GM19468 (cell line): ENCODE measurements around the gene ANKRD44.
"Not testable (repeated sequence)": the region's sequence is repeated elsewhere in the genome, so short reads cannot be mapped to it uniquely, and the experiment has no call there.

Source experiments
- ATAC-seq: cut with Tn5 transposase; IDR thresholded peaks from one replicate; pipeline ENCODE4 v1.9.1; 2021; ENCODE audit warnings: mild to moderate bottlenecking, moderate library complexity, moderate number of reproducible peaks; ENCODE audit not compliant: unreplicated experiment; ENCODE audit errors: extremely low read depth

ANKRD44 gene

GRCh38 chr2:197071213-197071612 lies 239.4 kb downstream of the ANKRD44 start:
- ATAC-seq, result no peak

- ATAC-seq, result no peak
Measured at GRCh38 chr2:197069958-197070357, 240.6 kb downstream of the ANKRD44 start.

DNA sequence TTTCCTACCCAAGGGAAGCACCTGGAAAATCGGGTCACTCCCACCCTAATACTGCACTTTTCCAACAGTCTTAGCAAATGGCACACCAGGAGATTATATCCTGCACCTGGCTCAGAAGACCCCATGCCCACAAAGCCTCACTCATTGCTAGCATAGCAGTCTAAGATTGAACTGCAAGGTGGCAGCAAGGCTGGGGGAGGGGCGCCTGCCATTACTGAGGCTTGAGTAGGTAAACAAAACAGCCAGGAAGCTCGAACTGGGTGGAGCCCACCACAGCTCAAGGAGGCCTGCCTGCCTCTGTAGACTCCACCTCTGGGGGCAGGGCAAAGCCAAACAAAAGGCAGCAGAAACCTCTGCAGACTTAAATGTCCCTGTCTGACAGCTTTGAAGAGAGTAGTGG lies 248.0 kb downstream of the ANKRD44 start:
- not testable (repeated sequence) for ATAC-seq

GRCh38 chr2:197059477-197059876 lies 251.1 kb downstream of the ANKRD44 start:
- ATAC-seq, result no peak

DNA sequence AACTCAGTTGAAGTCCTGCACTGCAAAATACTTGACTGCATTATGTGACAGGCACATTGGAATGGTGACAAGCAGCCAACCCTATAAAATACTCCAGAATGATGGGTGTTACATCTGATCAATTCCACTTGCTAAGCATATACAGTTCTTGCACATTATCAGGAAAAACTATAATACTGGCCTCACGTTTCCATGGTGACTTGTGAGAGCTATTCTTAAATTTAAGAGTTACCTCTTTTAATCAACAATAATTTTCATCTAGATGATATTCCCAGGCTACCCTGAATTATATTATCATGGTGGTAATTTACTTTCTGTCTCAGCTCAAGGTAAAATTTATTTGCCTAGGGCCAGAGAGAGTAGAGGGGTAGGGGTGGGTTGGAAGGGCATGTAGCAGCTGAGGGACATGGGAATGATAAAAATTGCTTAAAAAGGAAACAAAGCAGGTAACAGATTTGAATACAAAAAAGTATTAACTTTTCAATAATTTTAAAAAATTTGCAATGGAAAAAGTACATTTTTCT lies 251.7 kb downstream of the ANKRD44 start:
- no peak for ATAC-seq

- ATAC-seq, result no peak
Measured at GRCh38 chr2:197057959-197058358, 252.6 kb downstream of the ANKRD44 start.

DNA sequence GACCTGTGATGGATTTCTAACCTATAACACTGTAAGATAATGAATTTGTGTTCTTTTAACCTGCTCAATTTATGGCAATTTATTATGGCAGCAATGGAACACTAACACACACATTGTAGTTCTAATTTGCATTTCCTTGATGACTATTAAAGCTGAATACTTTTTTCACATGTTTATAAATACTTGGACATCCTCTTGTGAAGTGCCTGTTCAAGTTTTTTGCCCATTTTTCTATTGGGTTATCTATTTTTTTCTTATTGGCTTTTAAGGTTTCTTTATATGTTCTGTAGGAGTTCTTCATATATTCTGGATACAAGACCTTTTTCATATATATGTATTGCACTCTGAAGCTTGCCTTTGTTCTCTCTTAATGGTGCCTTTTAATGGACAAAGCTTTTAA lies 255.5 kb downstream of the ANKRD44 start:
- ATAC-seq, result no peak

DNA sequence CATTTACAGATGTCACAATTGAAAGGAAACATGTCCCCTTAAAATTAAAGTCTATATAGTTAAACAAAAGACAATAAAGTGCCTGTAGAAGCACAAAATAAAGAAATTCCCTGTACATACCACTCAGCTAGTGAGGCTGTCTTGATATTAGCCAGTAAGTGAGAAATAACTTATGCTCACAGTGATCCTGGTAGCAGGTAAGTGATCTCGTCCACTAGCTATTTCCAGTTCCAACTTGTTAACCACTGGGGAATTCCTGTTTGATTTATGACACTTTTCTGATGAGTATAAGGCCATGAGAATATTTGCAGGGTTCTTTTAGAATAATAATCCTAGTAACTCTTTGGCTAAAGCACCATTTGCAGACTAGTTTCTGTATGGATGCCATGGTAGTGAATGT lies 256.1 kb downstream of the ANKRD44 start:
- ATAC-seq, result no peak

DNA sequence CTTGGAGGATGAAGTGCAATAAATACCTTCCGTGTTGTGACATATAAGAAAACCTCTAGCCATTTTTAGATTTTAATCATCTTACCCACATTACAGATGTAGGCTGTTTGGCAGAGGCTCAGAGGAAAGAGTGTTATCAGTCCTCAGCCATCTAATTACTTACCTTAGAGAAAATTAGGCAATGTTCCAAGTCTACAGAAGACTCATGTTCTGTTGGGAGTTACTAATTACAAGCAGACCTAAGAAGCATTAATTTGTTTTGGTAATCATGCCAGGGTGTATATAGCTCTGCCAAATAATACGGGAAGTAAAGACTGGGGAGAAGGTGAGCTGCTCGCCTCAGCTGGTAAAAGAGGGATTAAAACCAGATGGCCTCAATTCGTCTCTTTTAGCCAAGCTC lies 258.2 kb downstream of the ANKRD44 start:
- ATAC-seq, result no peak

DNA sequence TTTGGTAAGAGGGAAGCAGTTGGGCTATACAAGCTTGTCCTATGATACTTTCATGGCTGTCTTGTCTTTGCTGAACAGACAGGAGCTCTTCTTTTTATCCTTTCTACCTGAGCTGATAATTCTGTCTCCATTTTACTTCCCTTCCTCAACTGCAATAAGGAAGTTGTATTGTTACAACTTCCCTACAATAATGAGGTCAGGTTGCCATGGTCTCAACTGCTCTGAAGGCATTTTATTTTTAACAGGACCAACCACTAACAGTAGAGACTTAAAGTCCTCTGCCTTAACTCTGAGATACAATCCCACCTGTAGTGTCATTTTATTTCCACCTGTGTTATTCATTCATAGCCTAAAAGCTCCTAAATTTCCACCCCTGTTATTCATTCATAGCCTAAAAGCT lies 265.5 kb downstream of the ANKRD44 start:
- ATAC-seq, result no peak

- no peak for ATAC-seq
Measured at GRCh38 chr2:197042739-197043196, 267.8 kb downstream of the ANKRD44 start.

- ATAC-seq, result no peak
Measured at GRCh38 chr2:197037863-197038398, 272.6 kb downstream of the ANKRD44 start.

- no peak for ATAC-seq
Measured at GRCh38 chr2:197035002-197035401, 275.6 kb downstream of the ANKRD44 start.

GRCh38 chr2:197034292-197034691 lies 276.3 kb downstream of the ANKRD44 start:
- ATAC-seq, result no peak

DNA sequence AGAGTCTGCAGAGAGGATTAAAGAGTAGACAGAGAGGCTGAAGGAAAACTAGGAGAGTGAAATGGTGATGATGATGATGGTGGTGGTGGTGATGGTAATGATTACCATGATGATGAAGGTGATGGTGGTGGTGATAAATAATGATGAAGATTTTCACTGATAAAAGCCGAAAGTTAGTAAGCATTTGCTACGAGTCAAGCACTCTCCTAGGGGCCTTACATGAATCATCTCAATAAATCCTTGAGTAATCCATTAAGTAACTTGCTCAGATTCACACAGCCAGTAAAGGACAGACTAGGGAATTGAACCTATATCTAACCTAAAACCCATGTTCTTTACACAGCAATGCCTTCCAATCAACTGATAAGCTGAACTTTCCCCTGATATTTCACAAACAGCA lies 277.4 kb downstream of the ANKRD44 start:
- ATAC-seq, result no peak

DNA sequence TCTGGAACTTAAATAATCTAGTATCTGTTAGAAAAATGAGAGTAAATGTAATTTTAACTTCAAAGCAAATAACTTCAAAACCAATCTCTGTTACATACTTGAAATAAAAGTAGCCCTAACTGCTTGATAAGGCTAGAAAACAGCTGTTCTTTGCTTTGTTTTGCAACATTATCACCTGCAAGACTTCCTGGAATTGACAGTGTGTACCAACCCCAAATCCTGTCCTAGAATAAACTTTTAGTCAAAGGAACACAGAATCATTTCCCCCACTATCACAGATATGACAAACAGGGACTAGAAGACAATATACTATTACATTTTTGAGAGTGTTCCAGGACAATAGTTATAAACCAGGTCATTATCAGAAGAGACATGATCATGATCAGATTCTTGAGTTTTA lies 278.8 kb downstream of the ANKRD44 start:
- no peak for ATAC-seq

- no peak for ATAC-seq
Measured at GRCh38 chr2:197030090-197030489, 280.5 kb downstream of the ANKRD44 start.

- no peak for ATAC-seq
Measured at GRCh38 chr2:197028633-197029032, 281.9 kb downstream of the ANKRD44 start.

DNA sequence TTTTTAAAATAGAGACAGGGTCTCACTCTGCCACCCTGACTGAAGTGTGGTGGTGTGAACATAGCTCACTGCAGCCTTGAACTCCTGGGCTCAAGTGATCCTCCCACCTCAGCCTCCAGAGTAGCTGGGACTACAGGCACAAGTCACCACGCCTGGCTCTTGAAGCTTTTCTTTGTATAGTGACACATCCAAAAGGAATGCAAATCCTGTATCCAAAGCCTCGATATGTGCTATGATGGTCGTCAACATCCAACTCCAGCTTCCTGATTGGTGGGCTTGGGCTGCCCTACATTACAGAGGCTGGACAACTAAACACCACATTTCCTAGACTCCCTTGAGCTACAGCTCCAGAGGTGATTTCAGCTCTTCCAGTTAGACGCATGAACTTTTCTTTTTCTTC lies 282.4 kb downstream of the ANKRD44 start:
- ATAC-seq, result no peak

GRCh38 chr2:197024206-197024605 lies 286.4 kb downstream of the ANKRD44 start:
- ATAC-seq, result no peak

DNA sequence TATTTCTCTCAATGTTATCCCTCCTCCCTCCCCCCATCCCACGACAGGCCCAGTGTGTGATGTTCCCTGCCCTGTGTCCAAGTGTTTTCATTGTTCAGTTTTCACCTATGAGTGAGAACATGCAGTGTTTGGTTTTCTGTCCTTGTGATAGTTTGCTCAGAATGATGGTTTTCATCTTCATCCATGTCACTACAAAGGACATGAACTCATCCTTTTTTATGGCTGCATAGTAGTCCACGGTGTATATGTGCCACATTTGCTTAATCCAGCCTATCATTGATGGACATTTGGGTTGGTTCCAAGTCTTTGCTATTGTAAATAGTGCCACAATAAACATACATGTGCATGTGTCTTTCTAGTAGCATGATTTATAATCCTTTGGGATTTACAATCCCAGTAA lies 289.7 kb downstream of the ANKRD44 start:
- not testable (repeated sequence) for ATAC-seq

GRCh38 chr2:197013098-197013497 lies 297.5 kb downstream of the ANKRD44 start:
- ATAC-seq, result no peak
